IMR-90 (cell line): ENCODE results near the gene TANGO2. TPM values are rescaled to one million over a fixed set of nuclear protein-coding genes. Genes with fewer than 3 reads are reported as not detected.

ENCODE experiments used
- ATAC-seq: fragments of 200-7000 bp; cut with Tn5 transposase; 2 replicates; pipeline ENCODE4 v1.9.1; 2020; ENCODE audit warnings: low read depth, mild to moderate bottlenecking, moderate library complexity
- BruUV-seq: library from RNA; stranded (reverse); fragments of 400-500 nt; replicated peaks from 2 replicates; lab custom pipeline; 2021; lab: Mats Ljungman, UMichigan
- CTCF ChIA-PET: fragments of 300-600 bp; formaldehyde crosslinking; extraction: SDS; loops from one replicate; lab custom pipeline; 2021; ENCODE audit warnings: antibody characterized with exemption; lab: Yijun Ruan, JAX
- POLR2A ChIA-PET: fragments of 300-600 bp; sonication (Branson Sonifier 250); formaldehyde crosslinking; loops from one replicate; lab custom pipeline; 2022; ENCODE audit warnings: antibody characterized with exemption; ENCODE audit not compliant: unreplicated experiment; lab: Charles Lee
- DNase-seq: peaks from one replicate; pipeline ENCODE4 v3.0.0; 2013
- H2AFZ ChIP-seq: replicated peaks from 2 replicates; pipeline ENCODE3; 2013; ENCODE audit warnings: low read length, mild to moderate bottlenecking; ENCODE audit not compliant: poor library complexity
- H2AK5ac ChIP-seq: 2 replicates; pipeline ENCODE4 v1.6.1; 2013; ENCODE audit warnings: low read depth, low read length, inconsistent platforms
- H2AK9ac ChIP-seq: replicated peaks from 2 replicates; pipeline ENCODE3; 2013; ENCODE audit warnings: mild to moderate bottlenecking, low read depth, low read length, moderate library complexity; ENCODE audit not compliant: poor library complexity
- H2BK120ac ChIP-seq: 2 replicates; pipeline ENCODE4 v1.6.1; 2013; ENCODE audit warnings: low read depth, low read length, inconsistent platforms
- H2BK15ac ChIP-seq: 3 replicates; pipeline ENCODE4 v1.6.1; 2013; ENCODE audit warnings: low read depth, low read length, inconsistent platforms
- H2BK20ac ChIP-seq: 2 replicates; pipeline ENCODE4 v1.6.1; 2013; ENCODE audit warnings: low read depth, mild to moderate bottlenecking, inconsistent platforms, low read length, moderate library complexity
- H2BK5ac ChIP-seq: 2 replicates; pipeline ENCODE4 v1.6.1; 2013; ENCODE audit warnings: mild to moderate bottlenecking, low read depth, low read length, inconsistent platforms; ENCODE audit not compliant: poor library complexity, severe bottlenecking
- H3K14ac ChIP-seq: replicated peaks from 2 replicates; pipeline ENCODE4 v1.6.1; 2013; ENCODE audit warnings: low read depth, low read length, inconsistent platforms
- H3K18ac ChIP-seq: 2 replicates; pipeline ENCODE4 v1.6.1; 2013; ENCODE audit warnings: low read depth, low read length, control low read depth
- H3K23ac ChIP-seq: 2 replicates; pipeline ENCODE4 v1.6.1; 2013; ENCODE audit warnings: low read depth, low read length, inconsistent platforms
- H3K27ac ChIP-seq: 2 replicates; pipeline ENCODE4 v1.5.1; 2013; ENCODE audit warnings: mild to moderate bottlenecking, control low read depth, low read length; ENCODE audit not compliant: insufficient read depth
- H3K27me3 ChIP-seq: 2 replicates; pipeline ENCODE4 v1.6.1; 2013; ENCODE audit warnings: low read length; ENCODE audit not compliant: control insufficient read depth, insufficient read depth
- H3K36me3 ChIP-seq: 2 replicates; pipeline ENCODE4 v1.6.1; 2013; ENCODE audit warnings: low read length, mixed read lengths; ENCODE audit not compliant: control insufficient read depth, insufficient read depth
- H3K4ac ChIP-seq: 2 replicates; pipeline ENCODE4 v1.6.1; 2013; ENCODE audit warnings: low read depth, low read length, inconsistent platforms
- H3K4me1 ChIP-seq: 2 replicates; pipeline ENCODE4 v1.6.1; 2013; ENCODE audit warnings: low read length, mixed read lengths; ENCODE audit not compliant: control insufficient read depth, insufficient read depth
- H3K4me2 ChIP-seq: 2 replicates; pipeline ENCODE4 v1.6.1; 2013; ENCODE audit warnings: low read depth, mild to moderate bottlenecking, control low read depth, low read length, moderate library complexity
- H3K4me3 ChIP-seq: 2 replicates; pipeline ENCODE4 v1.5.1; 2013; ENCODE audit warnings: low read depth, mild to moderate bottlenecking, control low read depth, low read length, moderate library complexity; ENCODE audit not compliant: insufficient read depth
- H3K56ac ChIP-seq: 2 replicates; pipeline ENCODE4 v1.6.1; 2013; ENCODE audit warnings: low read length, inconsistent platforms; ENCODE audit not compliant: insufficient read depth; ENCODE audit errors: extremely low read depth
- H3K79me1 ChIP-seq, 2 experiments: 2 replicates each; pipeline ENCODE4 v1.6.1; 2013; ENCODE audit warnings: low read length in 2 of 2, inconsistent platforms in 1 of 2, low read depth in 1 of 2
- H3K9ac ChIP-seq: 2 replicates; pipeline ENCODE4 v1.6.1; 2013; ENCODE audit warnings: low read depth, low read length, control low read depth
- H3K9me1 ChIP-seq: 2 replicates; pipeline ENCODE4 v1.6.1; 2013; ENCODE audit warnings: low read length, inconsistent platforms; ENCODE audit not compliant: insufficient read depth
- H3K9me3 ChIP-seq: 2 replicates; pipeline ENCODE4 v1.6.1; 2013; ENCODE audit warnings: low read length; ENCODE audit not compliant: control insufficient read depth, insufficient read depth
- H4K20me1 ChIP-seq: 2 replicates; pipeline ENCODE4 v1.6.1; 2013; ENCODE audit warnings: low read length, inconsistent platforms; ENCODE audit not compliant: insufficient read depth
- H4K5ac ChIP-seq: 2 replicates; pipeline ENCODE4 v1.6.1; 2013; ENCODE audit warnings: mild to moderate bottlenecking, low read depth, low read length, control low read depth
- H4K8ac ChIP-seq, 2 experiments: 2 replicates each; pipeline ENCODE4 v1.6.1; 2013; ENCODE audit warnings: low read depth in 2 of 2, low read length in 2 of 2, control low read depth in 1 of 2, inconsistent platforms in 1 of 2
- H4K91ac ChIP-seq: 2 replicates; pipeline ENCODE4 v1.6.1; 2013; ENCODE audit warnings: low read depth, low read length, inconsistent platforms; ENCODE audit not compliant: insufficient read depth
- FOS ChIP-seq: fragments of 150-350 bp; IDR thresholded peaks from 2 replicates; pipeline ENCODE4 v1.6.1; 2016; ENCODE audit warnings: low read depth, low read length
- NFE2L2 ChIP-seq: fragments of 150-350 bp; IDR thresholded peaks from 2 replicates; pipeline ENCODE4 v1.6.1; 2016; ENCODE audit warnings: low read depth, mild to moderate bottlenecking, low read length
- POLR2A ChIP-seq: IDR thresholded peaks from 2 replicates; pipeline ENCODE4 v1.6.1; 2012; ENCODE audit warnings: mild to moderate bottlenecking, low read depth, low read length
- RAD21 ChIP-seq: IDR thresholded peaks from 2 replicates; pipeline ENCODE4 v1.6.1; 2012; ENCODE audit warnings: low read length, improper control_type of control experiment
- RCOR1 ChIP-seq: IDR thresholded peaks from 2 replicates; pipeline ENCODE4 v1.6.1; 2012; ENCODE audit warnings: mild to moderate bottlenecking, low read length, improper control_type of control experiment; ENCODE audit not compliant: insufficient replicate concordance
- SMC3 ChIP-seq: fragments of 150-350 bp; IDR thresholded peaks from 2 replicates; pipeline ENCODE4 v1.6.1; 2016; ENCODE audit warnings: low read depth, mild to moderate bottlenecking, antibody characterized with exemption, low read length, moderate library complexity
- WGBS, 2 experiments: methylation state at CpG; one replicate each; pipeline versions ENCODE4 v1.1.5 to v1.1.7; 2013; ENCODE audit warnings: missing lambda C conversion rate in 2 of 2; ENCODE audit not compliant: insufficient read length in 1 of 2; ENCODE audit errors: extremely low coverage in 2 of 2; 5-methylcytosine and 5-hydroxymethylcytosine counted together
- dilution Hi-C: fragments of 300-500 bp; cut with HindIII; formaldehyde crosslinking; loops from one replicate; pipeline ENCODE4 v1.14.3; 2018; ENCODE audit warnings: low sequenced_read_pairs; ENCODE audit not compliant: unreplicated experiment
- in situ Hi-C: fragments of 300-500 bp; cut with MboI; formaldehyde crosslinking; loops from 3 replicates; pipeline ENCODE4 v1.14.3; 2019; ENCODE audit warnings: low sequenced_read_pairs, inconsistent platforms, mixed read lengths
- intact Hi-C: fragments of 100-400 bp; cut with micrococcal nuclease; formaldehyde crosslinking; loops from 2 replicates; pipeline ENCODE4 v1.10.0; 2022
- polyA plus RNA-seq, 3 experiments: library from polyadenylated mRNA; depleted of rRNA; stranded (reverse); fragments of >200 nt; gene quantifications; 2 replicates each; pipeline ENCODE4 v1.2.3, GENCODE V29; 2012; ENCODE audit warnings: low replicate concordance in 1 of 3
- total RNA-seq: library from RNA; depleted of rRNA; stranded (reverse); fragments of >200 nt; gene quantifications from 2 replicates; pipeline ENCODE4 v1.2.3, GENCODE V29; 2012
- TF ChIP-seq, protein P1 (sequence below): fragments of 150-350 bp; IDR thresholded peaks from 2 replicates; pipeline ENCODE4 v1.6.1; 2016; ENCODE audit warnings: low read depth, mild to moderate bottlenecking, low read length, moderate library complexity, borderline replicate concordance

The TANGO2 gene
- total and polyA plus RNA-seq, 2 of the 4 experiments (the other 2 are of a cell fraction): 45.1 to 75.1 TPM

DNA sequence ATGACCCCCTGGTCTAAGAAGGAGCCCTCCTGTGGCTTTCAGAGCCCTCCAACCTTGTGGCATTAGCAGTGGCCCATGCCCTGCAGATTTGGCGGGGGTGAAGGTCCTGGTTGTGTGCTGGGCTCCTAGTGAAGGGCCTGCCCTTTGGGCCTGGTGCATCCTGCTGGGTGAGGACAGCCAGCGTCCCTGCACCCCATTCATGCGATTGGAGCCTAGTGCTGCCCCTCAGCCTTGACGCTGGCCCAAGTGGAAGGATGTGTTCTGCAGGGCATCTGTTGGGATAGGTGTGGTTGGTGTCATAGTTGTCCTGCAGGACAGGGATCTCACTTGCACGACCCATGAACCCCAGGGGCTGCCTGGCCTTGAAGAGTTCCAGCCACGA is 31.0 kb downstream of the TANGO2 start:
- Histone ChIP-seq H3K4me3 (no peak overlapping the region), H3K27ac (no peak overlapping the region), H3K14ac (no peak overlapping the region), H2BK15ac (no peak overlapping the region), H4K8ac (no peak overlapping the region), H3K9ac (no peak overlapping the region), H2AK5ac (no peak overlapping the region), H3K56ac (no peak overlapping the region), H3K18ac (no peak overlapping the region), H2BK120ac (no peak overlapping the region), H3K4me1 (no peaks in the 10 kb centered on the region), H3K4ac (no peak overlapping the region), H2AK9ac (no peak overlapping the region), H3K27me3 (no peaks in the 10 kb centered on the region), H3K4me2 (no peak overlapping the region), H3K36me3 (peaks cover 48% of the 10 kb centered on the region), H3K79me1 (peaks cover 0 to 3% of the 10 kb centered on the region in 2 experiments; a peak in 1 of 4 replicates), H3K9me3 (no peaks in the 10 kb centered on the region; the same call in 1 of the 2 replicates), H3K9me1 (no peaks in the 10 kb centered on the region), H4K20me1 (no peaks in the 10 kb centered on the region), H4K5ac (no peak overlapping the region), H2AFZ (no peak overlapping the region), H2BK20ac (no peak overlapping the region), H4K91ac (no peak overlapping the region), H2BK5ac (no peak overlapping the region), H3K23ac (no peak overlapping the region)
- no peak for DNase-seq
- ChIA-PET POLR2A (no interaction called here), CTCF (no interaction called here)
- 85% methylated on average over 2 of the region's 6 CpGs; no CpG with 5 or more reads in 1 of the 2 experiments for WGBS, 2 experiments
- BruUV-seq: no TSS peak
- ATAC-seq: no peak
- intact Hi-C loops: no loop called here
- TF ChIP-seq RCOR1 (no peak), NFE2L2 (no peak), POLR2A (no peak), RAD21 (no peak), SMC3 (no peak), FOS (no peak)
- TF ChIP-seq, protein P1, sequence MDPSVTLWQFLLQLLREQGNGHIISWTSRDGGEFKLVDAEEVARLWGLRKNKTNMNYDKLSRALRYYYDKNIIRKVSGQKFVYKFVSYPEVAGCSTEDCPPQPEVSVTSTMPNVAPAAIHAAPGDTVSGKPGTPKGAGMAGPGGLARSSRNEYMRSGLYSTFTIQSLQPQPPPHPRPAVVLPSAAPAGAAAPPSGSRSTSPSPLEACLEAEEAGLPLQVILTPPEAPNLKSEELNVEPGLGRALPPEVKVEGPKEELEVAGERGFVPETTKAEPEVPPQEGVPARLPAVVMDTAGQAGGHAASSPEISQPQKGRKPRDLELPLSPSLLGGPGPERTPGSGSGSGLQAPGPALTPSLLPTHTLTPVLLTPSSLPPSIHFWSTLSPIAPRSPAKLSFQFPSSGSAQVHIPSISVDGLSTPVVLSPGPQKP: no peak
- dilution Hi-C loops: no loop called here
- in situ Hi-C loops: no loop called here
